ENCODE results near the gene ASAP3.

The ASAP3 gene

DNA sequence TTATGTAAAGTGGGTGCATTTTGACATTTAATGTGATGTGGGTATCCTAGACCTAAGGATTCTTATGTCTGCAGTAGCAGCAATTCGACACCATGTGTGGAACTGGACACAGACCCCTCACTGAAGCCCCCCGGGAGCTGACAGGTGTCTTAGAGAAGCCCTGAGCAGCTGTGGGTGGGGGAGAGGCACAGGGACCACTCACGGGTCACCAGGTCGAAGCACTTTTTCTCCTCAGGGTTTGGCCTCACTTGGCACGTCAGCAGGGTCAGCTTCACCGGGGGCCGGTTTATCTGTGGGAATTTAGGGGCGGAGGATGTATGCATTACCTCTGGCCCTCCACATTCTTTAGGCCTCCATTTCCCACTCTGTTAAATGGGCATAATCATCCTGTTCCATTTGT, 45.4 kb downstream of the ASAP3 start:
- Histone ChIP-seq H3K4me1 (ENCODE audit: control insufficient read depth, insufficient read depth, low read depth, low read length) (no peaks in the 10 kb centered on the region), H3K4ac (ENCODE audit: low read depth in 1 of 2, low read length in 2 of 2) (no peak overlapping the region), H3K23ac (ENCODE audit: low read length in 2 of 2) (no peak overlapping the region), H3K14ac (ENCODE audit: low read length in 2 of 2) (no peak overlapping the region), H2BK5ac (ENCODE audit: low read depth, low read length, poor library complexity, severe bottlenecking) (no peak overlapping the region), H2BK15ac (ENCODE audit: low read depth, poor library complexity, severe bottlenecking) (no peak overlapping the region), H3K36me3 (ENCODE audit: control insufficient read depth in 1 of 2, insufficient read depth in 2 of 2, low read depth in 1 of 2, low read length in 2 of 2) (peaks cover 61 to 86% of the 10 kb centered on the region in 2 experiments), H3K79me1 (replicated peaks; ENCODE audit: low read length, poor library complexity, severe bottlenecking) (no peaks in the 10 kb centered on the region), H3K27me3 (ENCODE audit: control insufficient read depth in 1 of 2, insufficient read depth in 1 of 2, low read length in 2 of 2) (no peaks in the 10 kb centered on the region), H3K9ac (ENCODE audit: low read length) (no peak overlapping the region), H2BK120ac (ENCODE audit: low read depth, low read length) (no peak overlapping the region), H3K9me3 (ENCODE audit: control insufficient read depth, low read length) (no peaks in the 10 kb centered on the region), H3K27ac (ENCODE audit: low read length, poor library complexity, severe bottlenecking) (no peak overlapping the region), H2AFZ (ENCODE audit: low read depth, low read length) (no peak overlapping the region), H3K18ac (ENCODE audit: low read depth in 1 of 2, low read length in 2 of 2) (no peak overlapping the region), H4K8ac (ENCODE audit: low read length) (no peak overlapping the region), H2BK12ac (ENCODE audit: low read length in 2 of 2) (no peak overlapping the region), H3K4me2 (ENCODE audit: low read length, poor library complexity, severe bottlenecking) (no peak overlapping the region), H4K91ac (ENCODE audit: low read length) (no peak overlapping the region), H3K4me3 (ENCODE audit: insufficient read depth in 1 of 2, low read depth in 1 of 2, low read length in 2 of 2) (no peak overlapping the region), H2AK5ac (ENCODE audit: low read length, severe bottlenecking) (no peak overlapping the region)
- DNase-seq: no peak
- WGBS: 92% methylated on average over 8 of the region's 8 CpGs

DNA sequence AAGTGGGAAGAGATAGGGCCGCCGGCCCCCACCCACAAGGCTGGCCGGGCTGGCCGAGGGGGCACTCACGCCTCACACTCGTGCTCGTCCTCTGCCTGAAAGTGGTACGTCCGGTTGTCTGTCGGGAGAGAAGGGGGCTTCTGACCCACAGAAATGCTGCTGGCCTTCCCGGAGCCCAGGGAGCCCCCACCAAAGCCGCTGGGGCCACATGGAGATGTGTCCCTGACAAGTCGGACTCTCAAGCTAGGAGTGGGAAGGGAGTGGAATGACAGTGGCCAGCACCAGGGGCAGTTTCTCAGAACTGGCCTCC, 46.7 kb downstream of the ASAP3 start:
- Histone ChIP-seq H4K91ac (ENCODE audit: low read length) (no peak overlapping the region), H4K8ac (ENCODE audit: low read length) (no peak overlapping the region), H2BK5ac (ENCODE audit: low read depth, low read length, poor library complexity, severe bottlenecking) (no peak overlapping the region), H2AK5ac (ENCODE audit: low read length, severe bottlenecking) (no peak overlapping the region), H2BK120ac (ENCODE audit: low read depth, low read length) (no peak overlapping the region), H3K23ac (ENCODE audit: low read length in 2 of 2) (no peak overlapping the region), H3K27ac (ENCODE audit: low read length, poor library complexity, severe bottlenecking) (no peak overlapping the region), H2AFZ (ENCODE audit: low read depth, low read length) (no peak overlapping the region), H3K36me3 (ENCODE audit: control insufficient read depth in 1 of 2, insufficient read depth in 2 of 2, low read depth in 1 of 2, low read length in 2 of 2) (peaks cover 66 to 93% of the 10 kb centered on the region in 2 experiments), H3K4me2 (ENCODE audit: low read length, poor library complexity, severe bottlenecking) (no peak overlapping the region), H3K9me3 (ENCODE audit: control insufficient read depth, low read length) (no peaks in the 10 kb centered on the region), H3K18ac (ENCODE audit: low read depth in 1 of 2, low read length in 2 of 2) (no peak overlapping the region), H3K4me1 (ENCODE audit: control insufficient read depth, insufficient read depth, low read depth, low read length) (no peaks in the 10 kb centered on the region), H3K79me1 (replicated peaks; ENCODE audit: low read length, poor library complexity, severe bottlenecking) (no peaks in the 10 kb centered on the region), H3K9ac (ENCODE audit: low read length) (no peak overlapping the region), H3K4me3 (ENCODE audit: insufficient read depth in 1 of 2, low read depth in 1 of 2, low read length in 2 of 2) (no peak overlapping the region), H3K27me3 (ENCODE audit: control insufficient read depth in 1 of 2, insufficient read depth in 1 of 2, low read length in 2 of 2) (no peaks in the 10 kb centered on the region), H3K4ac (ENCODE audit: low read depth in 1 of 2, low read length in 2 of 2) (no peak overlapping the region), H3K14ac (ENCODE audit: low read length in 2 of 2) (no peak overlapping the region), H2BK15ac (ENCODE audit: low read depth, poor library complexity, severe bottlenecking) (no peak overlapping the region), H2BK12ac (ENCODE audit: low read length in 2 of 2) (no peak overlapping the region)
- DNase-seq: no peak
- WGBS: 95% methylated on average over 13 of the region's 13 CpGs

DNA sequence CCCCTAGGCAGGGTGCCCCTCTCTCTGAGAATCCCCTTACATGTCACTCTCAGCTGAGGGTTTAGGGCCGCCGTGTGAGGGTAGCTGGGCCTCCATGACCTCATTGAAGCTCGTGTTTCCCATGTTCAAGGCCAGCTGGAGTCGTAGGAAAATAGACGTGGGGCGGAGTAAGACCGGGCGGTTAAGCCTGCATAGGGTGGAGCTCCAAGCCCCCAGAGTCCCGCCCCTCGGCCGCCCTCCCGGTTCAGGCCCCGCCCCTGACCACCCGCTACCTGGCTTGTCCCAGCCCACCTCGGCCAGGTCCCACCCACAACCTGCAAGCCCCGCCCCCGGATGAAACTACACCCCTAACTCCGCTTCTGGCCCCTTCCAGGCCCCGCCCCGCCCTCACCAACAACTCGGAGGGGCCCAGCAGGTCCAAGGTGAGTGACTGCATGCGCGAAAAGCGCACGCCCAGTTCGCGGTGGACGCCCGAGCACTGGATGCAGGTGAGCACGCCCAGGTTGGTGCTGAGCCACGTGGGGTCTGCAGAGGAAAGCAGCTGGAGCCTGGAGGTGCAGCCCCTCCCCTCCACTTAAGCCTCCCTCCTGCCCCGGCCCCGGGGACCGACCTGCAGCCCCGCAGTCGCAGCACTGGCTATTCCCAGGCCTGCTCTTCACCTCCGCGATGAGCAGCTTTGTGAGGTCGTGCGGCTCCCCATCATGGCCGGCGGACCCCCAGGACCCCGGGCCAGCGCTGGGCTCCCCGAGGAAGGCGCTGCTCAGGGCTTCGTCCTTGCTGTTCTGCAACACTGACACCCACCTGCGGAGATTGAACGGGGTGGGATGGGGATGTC, 47.2 kb downstream of the ASAP3 start:
- no peak overlapping the region for H4K91ac ChIP-seq (ENCODE audit: low read length)
- no peak overlapping the region for H2AK5ac ChIP-seq (ENCODE audit: low read length, severe bottlenecking)
- no peaks in the 10 kb centered on the region for H3K9me3 ChIP-seq (ENCODE audit: control insufficient read depth, low read length)
- WGBS: 76% methylated on average over 49 of the region's 49 CpGs
- no peak overlapping the region for H3K27ac ChIP-seq (ENCODE audit: low read length, poor library complexity, severe bottlenecking)
- no peak overlapping the region for H3K4me3 ChIP-seq (ENCODE audit: insufficient read depth in 1 of 2, low read depth in 1 of 2, low read length in 2 of 2)
- H3K4me1 ChIP-seq (ENCODE audit: control insufficient read depth, insufficient read depth, low read depth, low read length): no peaks in the 10 kb centered on the region
- no peak overlapping the region for H3K9ac ChIP-seq (ENCODE audit: low read length)
- H3K27me3 ChIP-seq (ENCODE audit: control insufficient read depth in 1 of 2, insufficient read depth in 1 of 2, low read length in 2 of 2): no peaks in the 10 kb centered on the region
- no peak overlapping the region for H3K4me2 ChIP-seq (ENCODE audit: low read length, poor library complexity, severe bottlenecking)
- peaks cover 64 to 92% of the 10 kb centered on the region in 2 experiments for H3K36me3 ChIP-seq (ENCODE audit: control insufficient read depth in 1 of 2, insufficient read depth in 2 of 2, low read depth in 1 of 2, low read length in 2 of 2)
- no peak overlapping the region for H2BK5ac ChIP-seq (ENCODE audit: low read depth, low read length, poor library complexity, severe bottlenecking)
- no peak overlapping the region for H3K23ac ChIP-seq (ENCODE audit: low read length in 2 of 2)
- H2AFZ ChIP-seq (ENCODE audit: low read depth, low read length): no peak overlapping the region
- H4K8ac ChIP-seq (ENCODE audit: low read length): no peak overlapping the region
- no peaks in the 10 kb centered on the region for H3K79me1 ChIP-seq (replicated peaks; ENCODE audit: low read length, poor library complexity, severe bottlenecking)
- no peak overlapping the region for H2BK15ac ChIP-seq (ENCODE audit: low read depth, poor library complexity, severe bottlenecking)
- no peak overlapping the region for H3K18ac ChIP-seq (ENCODE audit: low read depth in 1 of 2, low read length in 2 of 2)
- no peak overlapping the region for H3K4ac ChIP-seq (ENCODE audit: low read depth in 1 of 2, low read length in 2 of 2)
- DNase-seq: no peak
- no peak overlapping the region for H3K14ac ChIP-seq (ENCODE audit: low read length in 2 of 2)
- H2BK120ac ChIP-seq (ENCODE audit: low read depth, low read length): no peak overlapping the region
- H2BK12ac ChIP-seq (ENCODE audit: low read length in 2 of 2): no peak overlapping the region

DNA sequence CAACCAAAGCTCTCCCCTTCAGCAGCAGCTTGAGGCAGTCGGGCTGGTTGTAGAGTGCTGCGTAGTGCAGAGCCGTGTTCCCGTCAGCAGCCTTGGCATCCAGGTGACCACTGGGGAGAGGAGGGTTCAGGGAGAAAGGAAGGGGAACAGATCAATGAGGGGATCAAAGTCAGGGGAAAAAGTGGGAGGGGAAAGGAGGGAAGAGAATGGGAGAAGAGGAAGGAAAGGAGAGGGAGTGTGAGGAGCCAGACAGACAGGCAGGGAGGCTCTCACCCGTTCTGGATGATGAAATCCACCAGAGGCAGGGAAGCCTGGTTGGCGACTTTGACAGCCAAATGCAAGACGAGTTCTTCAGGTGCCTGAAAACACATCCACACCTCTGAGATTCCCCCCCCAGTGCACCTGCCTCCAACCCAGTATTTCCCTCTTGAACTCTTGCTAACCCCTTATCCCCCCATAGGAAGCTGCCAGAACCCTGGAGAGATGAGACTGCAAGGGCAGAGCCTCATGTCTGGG, 49.7 kb downstream of the ASAP3 start:
- Histone ChIP-seq H2BK120ac (ENCODE audit: low read depth, low read length) (no peak overlapping the region), H3K79me1 (replicated peaks; ENCODE audit: low read length, poor library complexity, severe bottlenecking) (no peaks in the 10 kb centered on the region), H3K23ac (ENCODE audit: low read length in 2 of 2) (no peak overlapping the region), H3K36me3 (ENCODE audit: control insufficient read depth in 1 of 2, insufficient read depth in 2 of 2, low read depth in 1 of 2, low read length in 2 of 2) (peaks cover 75 to 97% of the 10 kb centered on the region in 2 experiments), H3K18ac (ENCODE audit: low read depth in 1 of 2, low read length in 2 of 2) (no peak overlapping the region), H2AFZ (ENCODE audit: low read depth, low read length) (no peak overlapping the region), H3K14ac (ENCODE audit: low read length in 2 of 2) (no peak overlapping the region), H4K8ac (ENCODE audit: low read length) (no peak overlapping the region), H3K9me3 (ENCODE audit: control insufficient read depth, low read length) (no peaks in the 10 kb centered on the region), H3K4me2 (ENCODE audit: low read length, poor library complexity, severe bottlenecking) (no peak overlapping the region), H3K27ac (ENCODE audit: low read length, poor library complexity, severe bottlenecking) (no peak overlapping the region), H3K27me3 (ENCODE audit: control insufficient read depth in 1 of 2, insufficient read depth in 1 of 2, low read length in 2 of 2) (no peaks in the 10 kb centered on the region), H3K4me1 (ENCODE audit: control insufficient read depth, insufficient read depth, low read depth, low read length) (no peaks in the 10 kb centered on the region), H2BK12ac (ENCODE audit: low read length in 2 of 2) (no peak overlapping the region), H3K9ac (ENCODE audit: low read length) (no peak overlapping the region), H2BK5ac (ENCODE audit: low read depth, low read length, poor library complexity, severe bottlenecking) (no peak overlapping the region), H2AK5ac (ENCODE audit: low read length, severe bottlenecking) (no peak overlapping the region), H3K4me3 (ENCODE audit: insufficient read depth in 1 of 2, low read depth in 1 of 2, low read length in 2 of 2) (no peak overlapping the region), H3K4ac (ENCODE audit: low read depth in 1 of 2, low read length in 2 of 2) (no peak overlapping the region), H2BK15ac (ENCODE audit: low read depth, poor library complexity, severe bottlenecking) (no peak overlapping the region), H4K91ac (ENCODE audit: low read length) (no peak overlapping the region)
- WGBS: 94% methylated on average over 7 of the region's 7 CpGs
- no peak for DNase-seq

Data from mesenchymal stem cell (in vitro differentiated cells and primary cell).